Endothelial cell of umbilical vein (primary cell): ENCODE data around the gene FHIT. TPM values are rescaled to one million over a fixed set of nuclear protein-coding genes. Genes with fewer than 3 reads are reported as not detected.

ENCODE experiments used
- BruUV-seq: library from RNA; stranded (reverse); fragments of 400-500 nt; replicated peaks from 2 replicates; lab custom pipeline; 2021; lab: Mats Ljungman, UMichigan
- CTCF ChIA-PET: fragments of 300-600, 350-600 bp; sonication (Branson Sonifier 250); formaldehyde crosslinking; loops from one replicate; lab custom pipeline; 2021; ENCODE audit warnings: antibody characterized with exemption, inconsistent platforms; lab: Charles Lee
- POLR2A ChIA-PET: fragments of 300-600, 350-600 bp; sonication (Branson Sonifier 250); formaldehyde crosslinking; loops from one replicate; lab custom pipeline; 2021; ENCODE audit warnings: antibody characterized with exemption, inconsistent platforms; lab: Charles Lee
- DNase-seq: peaks from one replicate; pipeline ENCODE4 v3.0.0-alpha.2; 2011; ENCODE audit warnings: low read depth, low spot score
- FAIRE-seq: peaks from 2 replicates; lab custom pipeline; 2011; peaks lifted over from hg19 to GRCh38; lab: Jason Lieb, UNC
- H2AFZ ChIP-seq: 2 replicates; pipeline ENCODE4 v1.6.0; 2012; ENCODE audit warnings: low read depth, low read length, control low read depth, inconsistent platforms
- H3K27ac ChIP-seq: 2 replicates; pipeline ENCODE4 v1.5.1; 2011; ENCODE audit warnings: low read depth, mild to moderate bottlenecking, control low read depth, low read length, moderate library complexity; ENCODE audit not compliant: insufficient read depth
- H3K27me3 ChIP-seq, 2 experiments: 2 replicates each; pipeline versions ENCODE4 v1.6.0 to v1.6.1; 2011; ENCODE audit warnings: low read length in 2 of 2, mixed read lengths in 1 of 2; ENCODE audit not compliant: control insufficient read depth in 2 of 2, insufficient read depth in 2 of 2
- H3K36me3 ChIP-seq, 2 experiments: 2 replicates in 1 of 2; 3 replicates in 1 of 2; pipeline ENCODE4 v1.5.1; 2011; ENCODE audit warnings: low read length in 2 of 2, mild to moderate bottlenecking in 1 of 2, moderate library complexity in 1 of 2; ENCODE audit not compliant: control insufficient read depth in 2 of 2, insufficient read depth in 2 of 2; ENCODE audit errors: extremely low read depth in 1 of 2
- H3K4me1 ChIP-seq: 3 replicates; pipeline ENCODE4 v1.5.1; 2011; ENCODE audit warnings: mild to moderate bottlenecking, low read length; ENCODE audit not compliant: control insufficient read depth, insufficient read depth; ENCODE audit errors: extremely low read depth
- H3K4me2 ChIP-seq: 2 replicates; pipeline ENCODE4 v1.6.1; 2011; ENCODE audit warnings: low read length, control low read depth, mixed read lengths; ENCODE audit not compliant: insufficient read depth
- H3K4me3 ChIP-seq, 3 experiments: fragments of 200-600 bp in 1 of 3; sonication (generic), shearing (Covaris generic) in 1 of 3; replicated peaks in 1 of 3; 2 replicates each; pipeline ENCODE4 v1.5.1; 2011 to 2016; ENCODE audit warnings: control low read depth in 3 of 3, low read length in 3 of 3, mild to moderate bottlenecking in 2 of 3, inconsistent platforms in 1 of 3, low read depth in 1 of 3, moderate library complexity in 1 of 3; ENCODE audit not compliant: insufficient read depth in 1 of 3
- H3K79me2 ChIP-seq: 2 replicates; pipeline ENCODE4 v1.6.0; 2012; ENCODE audit warnings: low read length, inconsistent platforms; ENCODE audit not compliant: control insufficient read depth, insufficient read depth
- H3K9ac ChIP-seq: replicated peaks from 2 replicates; pipeline ENCODE3; 2011; ENCODE audit warnings: low read length, control low read depth; ENCODE audit not compliant: insufficient read depth; ENCODE audit errors: extremely low read depth
- H3K9me1 ChIP-seq: replicated peaks from 3 replicates; pipeline ENCODE4 v1.6.0; 2011; ENCODE audit warnings: mild to moderate bottlenecking, low read length; ENCODE audit not compliant: control insufficient read depth, insufficient read depth; ENCODE audit errors: extremely low read depth
- H3K9me3 ChIP-seq: replicated peaks from 2 replicates; pipeline ENCODE4 v1.5.1; 2012; ENCODE audit warnings: low read length, inconsistent platforms; ENCODE audit not compliant: control insufficient read depth, insufficient read depth
- H4K20me1 ChIP-seq: replicated peaks from 2 replicates; pipeline ENCODE3; 2011; ENCODE audit warnings: mild to moderate bottlenecking, low read length; ENCODE audit not compliant: control insufficient read depth, insufficient read depth; ENCODE audit errors: extremely low read depth
- CTCF ChIP-seq, 2 donors: IDR thresholded peaks; 1 replicate in 1 of 2; 2 replicates in 1 of 2; pipeline ENCODE4 v1.5.1; 2011; ENCODE audit warnings: low read length in 2 of 2, mild to moderate bottlenecking in 2 of 2, moderate library complexity in 2 of 2, control low read depth in 1 of 2, inconsistent platforms in 1 of 2, low read depth in 1 of 2; ENCODE audit not compliant: insufficient read depth in 1 of 2; ENCODE audit errors: extremely low read depth in 1 of 2
- EZH2 ChIP-seq: IDR thresholded peaks from 2 replicates; pipeline ENCODE4 v1.6.1; 2012; ENCODE audit warnings: borderline replicate concordance, low read depth, mild to moderate bottlenecking, moderate library complexity, low read length, inconsistent platforms; ENCODE audit not compliant: severe bottlenecking
- FOS ChIP-seq: IDR thresholded peaks from 2 replicates; pipeline ENCODE4 v1.6.1; 2011; ENCODE audit warnings: mild to moderate bottlenecking, low read length, moderate library complexity, borderline replicate concordance; ENCODE audit not compliant: insufficient read depth
- GATA2 ChIP-seq: IDR thresholded peaks from 2 replicates; pipeline ENCODE4 v1.7.0; 2011; ENCODE audit warnings: low read depth, mild to moderate bottlenecking, moderate library complexity, mixed read lengths, low read length; ENCODE audit not compliant: insufficient read length, insufficient read depth
- JUN ChIP-seq: IDR thresholded peaks from 2 replicates; pipeline ENCODE4 v1.6.1; 2011; ENCODE audit warnings: borderline replicate concordance, low read depth; ENCODE audit not compliant: insufficient read length, insufficient read depth
- MYC ChIP-seq: IDR thresholded peaks from one replicate; pipeline ENCODE4 v1.6.1; 2011; ENCODE audit warnings: mild to moderate bottlenecking, low read depth, low read length
- POLR2A ChIP-seq: IDR thresholded peaks from 2 replicates; pipeline ENCODE4 v1.6.1; 2012; ENCODE audit warnings: low read depth, mild to moderate bottlenecking, control low read depth, low read length
- POLR2AphosphoS5 ChIP-seq: IDR thresholded peaks from 2 replicates; pipeline ENCODE4 v1.6.1; 2012; ENCODE audit warnings: low read depth, mild to moderate bottlenecking, control low read depth, low read length, moderate library complexity; ENCODE audit not compliant: insufficient read depth
- dilution Hi-C: fragments of 300-500 bp; cut with MboI; formaldehyde crosslinking; loops from one replicate; pipeline ENCODE4 v1.15.0; 2019; ENCODE audit warnings: low sequenced_read_pairs; ENCODE audit not compliant: extremely low pct_ligation_motif_present
- intact Hi-C: fragments of 100-400 bp; cut with micrococcal nuclease; formaldehyde crosslinking; loops from one replicate; pipeline ENCODE4 v1.10.0; 2022
- polyA plus RNA-seq, 4 experiments: library from polyadenylated mRNA; depleted of rRNA in 3 of 4; stranded (reverse) in 3 of 4; unstranded in 1 of 4; fragments of >200 nt; gene quantifications; 2 replicates each; pipeline versions ENCODE4 v1.2.1 to v1.2.3, GENCODE V29; 2011 to 2012; ENCODE audit warnings: missing spikeins in 1 of 4
- total RNA-seq: library from RNA; stranded (reverse); gene quantifications from 2 replicates; pipeline ENCODE4 v1.2.3, GENCODE V29; 2021
- TF ChIP-seq, protein P1 (sequence below): IDR thresholded peaks from 2 replicates; pipeline ENCODE4 v1.6.1; 2011; ENCODE audit not compliant: insufficient read depth, insufficient read length

Gene FHIT
- total and polyA plus RNA-seq, 2 donors (not counting 3 experiments of a cell fraction or from before 2014, with no cell fraction given) = 0.47 to 2.2 TPM

DNA sequence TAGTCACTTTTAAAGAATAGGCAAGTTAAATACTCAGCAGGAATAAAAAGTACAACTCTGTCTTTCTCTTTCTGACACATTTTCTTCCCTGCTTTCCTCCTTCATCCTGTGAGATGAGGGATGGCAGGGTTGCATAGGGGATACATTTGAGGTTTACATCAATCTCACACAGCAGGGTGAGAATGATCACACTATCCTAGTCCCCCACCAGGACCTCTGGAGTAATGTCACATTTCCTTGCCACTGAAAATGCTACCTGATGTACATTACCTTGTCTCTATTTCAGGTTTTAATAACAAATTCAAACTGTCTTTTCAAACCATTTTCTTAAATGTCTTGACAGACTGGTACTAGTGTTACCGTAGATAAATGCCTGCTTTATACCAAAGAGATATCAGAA, 816.9 kb downstream of the FHIT start:
- ChIA-PET CTCF (no interaction called here), POLR2A (no interaction called here)
- no peaks in the 10 kb centered on the region for H3K79me2 ChIP-seq
- no peak overlapping the region for H3K4me2 ChIP-seq
- no peaks in the 10 kb centered on the region for H3K9me3 ChIP-seq
- BruUV-seq = no TSS peak
- intact Hi-C loops = no loop called here
- H3K36me3 ChIP-seq = no peaks in the 10 kb centered on the region
- no peak for FAIRE-seq
- H2AFZ ChIP-seq = no peak overlapping the region
- no peaks in the 10 kb centered on the region for H4K20me1 ChIP-seq
- H3K27me3 ChIP-seq = no peaks in the 10 kb centered on the region
- no peak overlapping the region for H3K27ac ChIP-seq
- dilution Hi-C loops = no loop called here
- DNase-seq = no peak
- H3K4me1 ChIP-seq = no peaks in the 10 kb centered on the region
- no peak for TF ChIP-seq JUN
- TF ChIP-seq POLR2A = no peak
- H3K4me3 ChIP-seq = no peak overlapping the region
- H3K9me1 ChIP-seq = no peaks in the 10 kb centered on the region
- no peak overlapping the region for H3K9ac ChIP-seq

DNA sequence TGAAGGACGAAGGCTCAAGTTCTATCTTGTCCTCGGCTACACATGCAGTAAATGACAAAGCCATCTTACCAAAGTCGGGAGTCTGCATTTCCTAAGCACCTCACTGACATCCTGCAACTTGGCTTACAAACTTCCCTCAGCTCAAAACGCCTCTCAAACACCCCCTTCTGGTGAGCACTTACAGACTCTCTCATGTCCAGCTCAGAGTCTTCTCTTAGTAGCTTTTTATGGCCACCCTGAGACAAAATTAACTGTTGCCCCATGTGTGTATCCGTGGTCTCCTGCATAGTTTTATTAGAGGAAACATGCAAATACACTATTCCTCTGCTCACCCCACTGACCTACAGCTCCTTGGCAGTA, 819.7 kb downstream of the FHIT start:
- Histone ChIP-seq H3K27me3 (no peaks in the 10 kb centered on the region), H3K9me3 (no peaks in the 10 kb centered on the region), H2AFZ (no peak overlapping the region), H3K79me2 (no peaks in the 10 kb centered on the region), H3K4me2 (no peak overlapping the region), H3K4me1 (no peaks in the 10 kb centered on the region), H3K9ac (no peak overlapping the region), H3K27ac (no peak overlapping the region), H3K9me1 (no peaks in the 10 kb centered on the region), H3K4me3 (no peak overlapping the region), H3K36me3 (no peaks in the 10 kb centered on the region), H4K20me1 (no peaks in the 10 kb centered on the region)
- FAIRE-seq (no peak), DNase-seq (no peak)
- POLR2A ChIA-PET = no interaction called here
- no peak for TF ChIP-seq POLR2AphosphoS5
- no peak for TF ChIP-seq GATA2
- TF ChIP-seq EZH2 = no peak
- TF ChIP-seq, protein P1, sequence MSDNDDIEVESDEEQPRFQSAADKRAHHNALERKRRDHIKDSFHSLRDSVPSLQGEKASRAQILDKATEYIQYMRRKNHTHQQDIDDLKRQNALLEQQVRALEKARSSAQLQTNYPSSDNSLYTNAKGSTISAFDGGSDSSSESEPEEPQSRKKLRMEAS = no peak
- TF ChIP-seq MYC = no peak
- TF ChIP-seq CTCF (IDR thresholded peaks at IDR 0.05; ENCODE audit: extremely low read depth in 1 of 2, insufficient read depth in 1 of 2, low read depth in 1 of 2, low read length in 2 of 2) = no peak
- no peak for TF ChIP-seq FOS
- no peak for TF ChIP-seq JUN
- TF ChIP-seq POLR2A = no peak
- dilution Hi-C loops = no loop called here
- no TSS peak for BruUV-seq
- CTCF ChIA-PET = no interaction called here
- intact Hi-C loops = no loop called here
